Neutrophil (primary cell): ENCODE measurements around the gene SASH1.
"Not testable (repeated sequence)": the region's sequence is repeated elsewhere in the genome, so short reads cannot be mapped to it uniquely, and the experiment has no call there.

Experiments
- H3K27ac ChIP-seq: fragments of 200-600 bp; sonication (generic); 2 replicates; pipeline ENCODE4 v1.5.1; 2016; ENCODE audit warnings: mild to moderate bottlenecking, moderate library complexity
- H3K27me3 ChIP-seq: fragments of 200-600 bp; sonication (generic); 2 replicates; pipeline ENCODE4 v1.6.0; 2016; ENCODE audit warnings: mild to moderate bottlenecking
- H3K36me3 ChIP-seq: fragments of 200-600 bp; sonication (generic); 2 replicates; pipeline ENCODE4 v1.5.1; 2017
- H3K4me1 ChIP-seq, 2 experiments: fragments of 200-600 bp in 1 of 2; sonication (generic) in 1 of 2; 1 replicate in 1 of 2; 2 replicates in 1 of 2; pipeline versions ENCODE4 v1.5.1 to v1.6.1; 2013 to 2016; ENCODE audit warnings: low read depth in 1 of 2, low read length in 1 of 2, mild to moderate bottlenecking in 1 of 2, moderate library complexity in 1 of 2; ENCODE audit not compliant: control insufficient read depth in 1 of 2, insufficient read depth in 1 of 2
- H3K4me3 ChIP-seq, 2 experiments: fragments of 200-600 bp in 1 of 2; sonication (generic) in 1 of 2; 1 replicate in 1 of 2; 2 replicates in 1 of 2; pipeline ENCODE4 v1.5.1; 2013 to 2016; ENCODE audit warnings: low read depth in 1 of 2, low read length in 1 of 2, mild to moderate bottlenecking in 1 of 2, moderate library complexity in 1 of 2
- H3K9me3 ChIP-seq: fragments of 200-600 bp; sonication (generic); 2 replicates; pipeline ENCODE4 v1.5.1; 2016
- CTCF ChIP-seq: fragments of 200-600 bp; sonication (generic); IDR thresholded peaks from 2 replicates; pipeline ENCODE4 v1.5.1; 2016; ENCODE audit warnings: antibody characterized with exemption

SASH1 gene

GRCh38 chr6:148389917-148390316 is 47.3 kb downstream of the SASH1 start:
- no peak overlapping the region for H3K4me3 ChIP-seq
- no peaks in the 10 kb centered on the region for H3K9me3 ChIP-seq
- no peak overlapping the region for H3K27ac ChIP-seq
- H3K27me3 ChIP-seq = peaks cover 2% of the 10 kb centered on the region
- no peaks in the 10 kb centered on the region for H3K36me3 ChIP-seq
- no peaks in the 10 kb centered on the region for H3K4me1 ChIP-seq
- TF ChIP-seq CTCF = no peak

GRCh38 chr6:148392127-148392526 is 49.5 kb downstream of the SASH1 start:
- not testable (repeated sequence) for H3K27ac ChIP-seq, H3K4me1 ChIP-seq, H3K9me3 ChIP-seq, H3K27me3 ChIP-seq, H3K4me3 ChIP-seq, H3K36me3 ChIP-seq

GRCh38 chr6:148392671-148393070 is 50.0 kb downstream of the SASH1 start:
- H3K4me3 ChIP-seq = no peak overlapping the region
- no peaks in the 10 kb centered on the region for H3K36me3 ChIP-seq
- no peaks in the 10 kb centered on the region for H3K27me3 ChIP-seq
- no peak for TF ChIP-seq CTCF
- H3K9me3 ChIP-seq = no peaks in the 10 kb centered on the region
- no peaks in the 10 kb centered on the region for H3K4me1 ChIP-seq
- no peak overlapping the region for H3K27ac ChIP-seq

- Histone ChIP-seq H3K4me1 (no peaks in the 10 kb centered on the region), H3K36me3 (no peaks in the 10 kb centered on the region), H3K27ac (no peak overlapping the region), H3K27me3 (no peaks in the 10 kb centered on the region), H3K4me3 (no peak overlapping the region), H3K9me3 (no peaks in the 10 kb centered on the region)
- no peak for TF ChIP-seq CTCF
Observed at GRCh38 chr6:148395583-148396101, 53.0 kb downstream of the SASH1 start.

GRCh38 chr6:148396411-148396810 is 53.8 kb downstream of the SASH1 start:
- H3K4me1 ChIP-seq = no peaks in the 10 kb centered on the region
- H3K27ac ChIP-seq = no peak overlapping the region
- H3K4me3 ChIP-seq = no peak overlapping the region
- no peaks in the 10 kb centered on the region for H3K27me3 ChIP-seq
- no peak for TF ChIP-seq CTCF
- no peaks in the 10 kb centered on the region for H3K9me3 ChIP-seq
- no peaks in the 10 kb centered on the region for H3K36me3 ChIP-seq

- no peak for TF ChIP-seq CTCF
- Histone ChIP-seq H3K4me3 (no peak overlapping the region), H3K36me3 (no peaks in the 10 kb centered on the region), H3K4me1 (no peaks in the 10 kb centered on the region), H3K27me3 (no peaks in the 10 kb centered on the region), H3K9me3 (no peaks in the 10 kb centered on the region), H3K27ac (no peak overlapping the region)
Observed at GRCh38 chr6:148396926-148397325, 54.3 kb downstream of the SASH1 start.
